K562 (cell line): ENCODE results near the gene COL28A1.
"Not testable (repeated sequence)": the region's sequence is repeated elsewhere in the genome, so short reads cannot be mapped to it uniquely, and the experiment has no call there.

Experiments
- CTCF ChIP-seq, 3 experiments: IDR thresholded peaks in 2 of 3; conservative IDR thresholded peaks in 1 of 3; 2 replicates each; pipeline ENCODE4 v1.5.1; 2011 to 2012; ENCODE audit warnings: low read length in 3 of 3, mild to moderate bottlenecking in 3 of 3, control low read depth in 2 of 3, improper control_type of control experiment in 1 of 3, inconsistent platforms in 1 of 3, low read depth in 1 of 3, mixed read lengths in 1 of 3, moderate library complexity in 1 of 3; ENCODE audit not compliant: insufficient read depth in 2 of 3
- DDX20 ChIP-seq: fragments of 450-650 bp; IDR thresholded peaks from 2 replicates; pipeline ENCODE4 v1.6.1; 2016; ENCODE audit warnings: missing genetic modification characterization, low read depth, mild to moderate bottlenecking, missing compliant biosample characterization, moderate library complexity
- POLR2AphosphoS5 ChIP-seq: IDR thresholded peaks from 2 replicates; pipeline ENCODE4 v1.6.1; 2011; ENCODE audit warnings: mild to moderate bottlenecking, low read depth, low read length, moderate library complexity; ENCODE audit not compliant: control insufficient read depth, insufficient read depth
- POLR2H ChIP-seq: IDR thresholded peaks from 2 replicates; pipeline ENCODE4 v1.6.1; 2016; ENCODE audit warnings: missing genetic modification characterization, low read depth, mild to moderate bottlenecking, control low read depth, missing compliant biosample characterization, moderate library complexity
- POLR3G ChIP-seq: IDR thresholded peaks from 2 replicates; pipeline ENCODE4 v1.6.1; 2011; ENCODE audit not compliant: insufficient read length, insufficient replicate concordance; ENCODE audit errors: extremely low read depth
- ZNF274 ChIP-seq: IDR thresholded peaks from 2 replicates; pipeline ENCODE4 v1.6.1; 2011; ENCODE audit warnings: low read depth, mild to moderate bottlenecking, low read length, moderate library complexity, borderline replicate concordance
- ZNF511 ChIP-seq: sonication (generic); formaldehyde crosslinking; IDR thresholded peaks from 2 replicates; pipeline ENCODE4 v1.8.0; 2022; ENCODE audit warnings: mild to moderate bottlenecking, missing genetic modification reagents

GRCh38 chr7:7477641-7478040 is 58.0 kb downstream of the COL28A1 start:
- not testable (repeated sequence) for TF ChIP-seq CTCF (IDR thresholded peaks at IDR 0.05 in 2 of 3, conservative IDR thresholded peaks at IDR 0.05 in 1 of 3; ENCODE audit: insufficient read depth in 2 of 3, low read depth in 1 of 3, low read length in 3 of 3); POLR2H (tag); ZNF274; POLR2AphosphoS5; POLR3G; ZNF511 (CRISPR knock-in tag); DDX20 (tag)
